WERI-Rb-1 (cell line): ENCODE data around the gene VSTM2B.

Source experiments
- DNase-seq: peaks from one replicate; pipeline ENCODE4 v3.0.0-alpha.2; 2020
- H3K27ac ChIP-seq: fragments of 250-450 bp; sonication (Bioruptor Pico); 2 replicates; pipeline ENCODE4 v1.5.1; 2020; ENCODE audit warnings: mild to moderate bottlenecking, moderate library complexity
- H3K27me3 ChIP-seq: fragments of 250-450 bp; sonication (Bioruptor Pico); 2 replicates; pipeline ENCODE4 v1.5.1; 2021; ENCODE audit warnings: mild to moderate bottlenecking, low read depth, moderate library complexity; ENCODE audit not compliant: insufficient read depth, severe bottlenecking
- H3K36me3 ChIP-seq: fragments of 250-450 bp; sonication (Bioruptor Pico); 2 replicates; pipeline ENCODE4 v1.5.1; 2020; ENCODE audit warnings: mild to moderate bottlenecking, moderate library complexity
- H3K4me3 ChIP-seq: 2 replicates; pipeline ENCODE4 v1.5.1; 2011; ENCODE audit warnings: low read depth, mild to moderate bottlenecking, control low read depth, low read length
- H3K9me3 ChIP-seq: fragments of 250-450 bp; sonication (Bioruptor Pico); 2 replicates; pipeline ENCODE4 v1.5.1; 2021; ENCODE audit warnings: mild to moderate bottlenecking, moderate library complexity; ENCODE audit not compliant: severe bottlenecking
- TF ChIP-seq, protein P1 (sequence below): IDR thresholded peaks from 2 replicates; pipeline ENCODE4 v1.5.1; 2011; ENCODE audit warnings: low read depth, mild to moderate bottlenecking, control low read depth, inconsistent platforms, low read length

VSTM2B gene

DNA sequence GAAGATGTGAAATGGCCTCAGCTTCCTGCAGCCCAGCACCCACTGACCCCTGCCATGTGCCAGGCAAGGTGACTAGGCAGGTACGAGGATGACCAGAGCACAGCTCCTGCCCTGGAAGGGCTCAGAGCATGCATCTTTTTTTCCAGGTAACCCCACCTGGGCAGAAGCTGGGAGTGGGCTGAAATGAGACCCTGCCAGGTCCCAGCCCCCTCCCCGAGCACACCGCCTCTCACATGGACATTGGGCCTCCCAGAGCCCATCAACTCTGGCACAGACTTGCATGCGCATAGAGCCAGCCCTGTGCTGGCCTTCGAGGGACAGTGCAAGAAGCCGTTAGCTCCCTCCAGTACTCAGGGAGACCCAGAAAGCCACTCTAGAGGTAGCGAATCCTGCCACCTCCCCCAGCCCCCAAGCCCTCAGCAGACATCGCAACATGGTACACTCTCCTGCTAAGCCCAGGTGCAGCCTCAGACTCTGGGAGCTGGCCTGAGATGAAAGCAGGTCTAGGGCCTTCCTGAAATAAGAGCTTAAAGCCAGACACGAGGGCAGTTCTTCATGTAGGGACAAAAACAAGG lies 8.9 kb upstream of the VSTM2B start:
- no peak for DNase-seq
- H3K27ac ChIP-seq, result no peak overlapping the region
- no peaks in the 10 kb centered on the region for H3K36me3 ChIP-seq
- H3K4me3 ChIP-seq, result no peak overlapping the region
- no peaks in the 10 kb centered on the region for H3K9me3 ChIP-seq
- H3K27me3 ChIP-seq, result peaks cover 70% of the 10 kb centered on the region
- TF ChIP-seq, protein P1, sequence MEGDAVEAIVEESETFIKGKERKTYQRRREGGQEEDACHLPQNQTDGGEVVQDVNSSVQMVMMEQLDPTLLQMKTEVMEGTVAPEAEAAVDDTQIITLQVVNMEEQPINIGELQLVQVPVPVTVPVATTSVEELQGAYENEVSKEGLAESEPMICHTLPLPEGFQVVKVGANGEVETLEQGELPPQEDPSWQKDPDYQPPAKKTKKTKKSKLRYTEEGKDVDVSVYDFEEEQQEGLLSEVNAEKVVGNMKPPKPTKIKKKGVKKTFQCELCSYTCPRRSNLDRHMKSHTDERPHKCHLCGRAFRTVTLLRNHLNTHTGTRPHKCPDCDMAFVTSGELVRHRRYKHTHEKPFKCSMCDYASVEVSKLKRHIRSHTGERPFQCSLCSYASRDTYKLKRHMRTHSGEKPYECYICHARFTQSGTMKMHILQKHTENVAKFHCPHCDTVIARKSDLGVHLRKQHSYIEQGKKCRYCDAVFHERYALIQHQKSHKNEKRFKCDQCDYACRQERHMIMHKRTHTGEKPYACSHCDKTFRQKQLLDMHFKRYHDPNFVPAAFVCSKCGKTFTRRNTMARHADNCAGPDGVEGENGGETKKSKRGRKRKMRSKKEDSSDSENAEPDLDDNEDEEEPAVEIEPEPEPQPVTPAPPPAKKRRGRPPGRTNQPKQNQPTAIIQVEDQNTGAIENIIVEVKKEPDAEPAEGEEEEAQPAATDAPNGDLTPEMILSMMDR, result no peak

DNA sequence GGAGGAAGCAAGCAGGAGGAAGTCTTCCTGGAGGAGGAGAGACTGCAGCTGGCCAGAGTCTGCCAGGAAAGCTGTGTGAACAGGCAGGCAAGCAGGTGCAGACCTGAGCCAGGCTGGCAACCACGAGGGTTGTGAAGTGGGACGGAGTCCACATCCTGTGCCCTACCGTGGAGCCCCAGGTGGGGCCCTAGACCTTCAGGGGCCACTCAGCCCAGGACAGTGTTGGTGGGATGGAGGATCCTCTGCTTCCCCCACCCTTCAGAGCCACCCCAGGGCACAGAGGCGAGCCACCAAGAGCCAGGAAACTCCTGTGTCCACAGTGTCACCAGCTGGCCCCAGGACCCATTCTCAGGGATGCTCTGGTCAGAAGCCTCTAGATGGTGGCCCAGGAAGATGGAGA lies 8.4 kb upstream of the VSTM2B start:
- H3K4me3 ChIP-seq, result no peak overlapping the region
- TF ChIP-seq, protein P1, result no peak
- DNase-seq, result no peak
- no peaks in the 10 kb centered on the region for H3K9me3 ChIP-seq
- H3K36me3 ChIP-seq, result no peaks in the 10 kb centered on the region
- H3K27ac ChIP-seq, result no peak overlapping the region
- H3K27me3 ChIP-seq, result peaks cover 75% of the 10 kb centered on the region

DNA sequence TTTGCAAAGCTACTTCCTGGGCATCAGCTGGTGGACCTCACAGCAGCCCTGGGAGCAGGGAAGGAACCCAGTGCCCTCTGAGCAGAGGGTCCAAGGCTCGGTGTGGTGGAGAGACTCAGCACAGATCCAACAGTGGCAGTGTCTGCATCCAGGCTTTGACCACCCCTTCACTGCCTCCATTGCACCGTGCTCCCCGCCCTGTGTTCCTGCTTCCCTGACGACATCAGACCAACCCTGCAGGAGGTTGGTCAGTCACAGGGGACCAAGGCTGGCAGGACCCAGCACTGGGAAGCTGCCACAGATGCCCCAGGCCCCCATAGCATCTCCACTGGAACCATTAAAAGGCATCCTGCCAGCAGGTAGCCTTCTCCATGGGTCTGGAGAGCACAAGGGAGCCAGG lies 7.8 kb upstream of the VSTM2B start:
- Histone ChIP-seq H3K9me3 (no peaks in the 10 kb centered on the region), H3K27me3 (peaks cover 79% of the 10 kb centered on the region)
- TF ChIP-seq, protein P1, result no peak

DNA sequence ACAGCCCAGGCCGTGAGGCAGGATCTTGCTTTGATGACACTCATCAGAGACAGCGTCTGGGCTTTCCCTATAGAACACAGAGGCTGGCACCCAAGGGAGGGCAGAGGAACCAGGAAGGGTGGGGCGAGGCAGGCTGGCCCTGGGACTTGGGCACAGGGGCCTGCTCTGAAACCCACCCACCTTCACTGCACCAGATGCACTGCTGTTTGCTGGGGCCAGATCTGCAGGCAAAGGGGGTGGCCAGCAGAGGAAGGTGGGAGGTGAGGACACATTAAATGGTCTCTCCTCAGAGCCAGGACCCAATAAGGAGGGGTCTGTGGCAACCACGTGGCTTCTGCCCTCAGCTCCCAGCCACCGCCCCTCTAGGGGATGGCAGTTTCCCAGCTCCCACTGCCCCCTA lies 6.6 kb upstream of the VSTM2B start:
- TF ChIP-seq, protein P1, result no peak
- no peaks in the 10 kb centered on the region for H3K9me3 ChIP-seq
- DNase-seq, result no peak
- H3K4me3 ChIP-seq, result no peak overlapping the region
- H3K36me3 ChIP-seq, result no peaks in the 10 kb centered on the region
- H3K27me3 ChIP-seq, result peaks cover 91% of the 10 kb centered on the region
- no peak overlapping the region for H3K27ac ChIP-seq

More for the DNA sequence above, 7.8 kb upstream of the VSTM2B start:
- DNase-seq, result no peak
- Histone ChIP-seq H3K27ac (no peak overlapping the region), H3K4me3 (no peak overlapping the region), H3K36me3 (no peaks in the 10 kb centered on the region)

DNA sequence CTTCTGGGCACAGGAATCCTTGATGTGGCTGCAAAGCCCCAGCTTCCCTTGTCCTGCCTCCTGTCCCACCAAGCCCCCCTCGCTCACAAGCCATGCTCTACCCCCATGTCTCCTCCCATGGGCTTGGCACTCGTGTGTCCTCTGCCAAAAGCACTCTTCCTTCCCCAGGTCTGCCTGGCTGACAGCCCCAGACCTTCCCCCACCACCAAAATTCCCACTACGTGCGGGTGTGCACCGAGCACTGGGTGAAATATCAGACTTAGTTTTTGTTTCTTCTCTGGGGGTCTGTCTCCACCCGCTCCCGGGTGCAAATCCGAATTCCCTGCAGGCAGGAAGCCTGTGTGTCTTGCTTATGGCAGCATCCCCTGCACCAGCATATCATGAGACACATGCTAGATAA lies 5.9 kb upstream of the VSTM2B start:
- TF ChIP-seq, protein P1, result no peak
- H3K4me3 ChIP-seq, result no peak overlapping the region
- H3K27ac ChIP-seq, result no peak overlapping the region
- no peaks in the 10 kb centered on the region for H3K36me3 ChIP-seq
- DNase-seq, result no peak
- peaks cover 96% of the 10 kb centered on the region for H3K27me3 ChIP-seq
- no peaks in the 10 kb centered on the region for H3K9me3 ChIP-seq

DNA sequence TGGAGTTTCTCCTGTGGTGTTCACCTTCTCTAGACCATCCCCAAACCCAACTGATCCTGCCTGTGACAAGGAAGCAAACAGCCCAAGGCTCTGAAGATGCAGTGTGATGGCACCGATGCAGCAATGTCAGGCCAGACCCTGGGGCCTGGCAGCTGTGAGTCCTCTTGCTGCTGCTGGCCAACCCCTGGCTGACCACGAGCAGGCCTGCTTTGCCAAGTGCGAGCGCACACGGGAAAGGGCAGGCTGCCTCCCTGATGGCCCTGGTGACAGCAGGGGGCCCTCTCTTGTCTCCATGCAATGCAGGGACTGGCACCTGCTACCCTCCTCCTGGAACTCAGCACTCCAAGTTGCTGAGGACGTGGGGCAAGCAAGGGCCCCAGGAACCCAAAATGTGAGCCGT lies 5.4 kb upstream of the VSTM2B start:
- no peaks in the 10 kb centered on the region for H3K36me3 ChIP-seq
- no peaks in the 10 kb centered on the region for H3K9me3 ChIP-seq
- peaks cover 96% of the 10 kb centered on the region for H3K27me3 ChIP-seq
- TF ChIP-seq, protein P1, result no peak
- no peak for DNase-seq
- no peak overlapping the region for H3K27ac ChIP-seq
- no peak overlapping the region for H3K4me3 ChIP-seq
